Breast epithelium (tissue), 4 donors: ENCODE measurements around the gene SYNGR3. TPM values are rescaled to one million over a fixed set of nuclear protein-coding genes. Genes with fewer than 3 reads are reported as not detected.

Experiments
- DNase-seq, 2 donors: peaks; one replicate each; pipeline ENCODE4 v3.0.0-alpha.2; 2019; ENCODE audit warnings: low spot score in 2 of 2
- H3K27ac ChIP-seq, 2 donors: fragments of 200-600 bp; sonication (generic) in 1 of 2; one replicate each; pipeline ENCODE4 v1.5.1; 2016 to 2019; ENCODE audit warnings: mild to moderate bottlenecking in 1 of 2
- H3K27me3 ChIP-seq, 2 donors: fragments of 200-600 bp; sonication (generic) in 1 of 2; one replicate each; pipeline versions ENCODE4 v1.5.1 to v1.6.0; 2017 to 2019; ENCODE audit warnings: control low read depth in 1 of 2, mild to moderate bottlenecking in 1 of 2
- H3K36me3 ChIP-seq: fragments of 200-600 bp; one replicate; pipeline ENCODE4 v1.5.1; 2019
- H3K4me1 ChIP-seq, 2 donors: fragments of 200-600 bp; sonication (generic); one replicate each; pipeline ENCODE4 v1.5.1; 2016 to 2019; ENCODE audit warnings: control low read depth in 1 of 2
- H3K4me3 ChIP-seq, 3 donors: fragments of 200-600 bp; sonication (generic); 1 replicate in 2 of 3; 2 replicates in 1 of 3; pipeline ENCODE4 v1.5.1; 2016 to 2019; ENCODE audit warnings: mild to moderate bottlenecking in 3 of 3, moderate library complexity in 2 of 3
- H3K9me3 ChIP-seq, 2 donors: fragments of 200-600 bp; sonication (generic) in 1 of 2; one replicate each; pipeline ENCODE4 v1.5.1; 2016 to 2019; ENCODE audit warnings: control low read depth in 1 of 2
- CTCF ChIP-seq, 3 donors: fragments of 450-650 bp; IDR thresholded peaks; one replicate each; pipeline ENCODE4 v1.5.1; 2016 to 2017; ENCODE audit warnings: antibody characterized with exemption in 3 of 3, mild to moderate bottlenecking in 3 of 3, moderate library complexity in 3 of 3
- POLR2A ChIP-seq: fragments of 450-650 bp; IDR thresholded peaks from one replicate; pipeline ENCODE4 v1.6.1; 2016; ENCODE audit warnings: antibody characterized with exemption, mild to moderate bottlenecking, moderate library complexity
- POLR2AphosphoS5 ChIP-seq, 3 donors: sonication (generic); formaldehyde crosslinking; IDR thresholded peaks; one replicate each; pipeline ENCODE4 v1.6.1; 2017; ENCODE audit warnings: antibody characterized with exemption in 3 of 3
- intact Hi-C: fragments of 100-400 bp; cut with DNase I; formaldehyde crosslinking; loops from one replicate; pipeline ENCODE4 v1.15.1; 2023; ENCODE audit warnings: low total_unique reads
- total RNA-seq, 3 donors: library from RNA; depleted of rRNA; stranded (reverse); fragments of >200 nt; gene quantifications; one replicate each; pipeline ENCODE4 v1.1.0, GENCODE V29; 2016

Gene SYNGR3
- total RNA-seq, 3 donors from 2014 or later: 0.44 to 2.0 (median 0.64) TPM

DNA sequence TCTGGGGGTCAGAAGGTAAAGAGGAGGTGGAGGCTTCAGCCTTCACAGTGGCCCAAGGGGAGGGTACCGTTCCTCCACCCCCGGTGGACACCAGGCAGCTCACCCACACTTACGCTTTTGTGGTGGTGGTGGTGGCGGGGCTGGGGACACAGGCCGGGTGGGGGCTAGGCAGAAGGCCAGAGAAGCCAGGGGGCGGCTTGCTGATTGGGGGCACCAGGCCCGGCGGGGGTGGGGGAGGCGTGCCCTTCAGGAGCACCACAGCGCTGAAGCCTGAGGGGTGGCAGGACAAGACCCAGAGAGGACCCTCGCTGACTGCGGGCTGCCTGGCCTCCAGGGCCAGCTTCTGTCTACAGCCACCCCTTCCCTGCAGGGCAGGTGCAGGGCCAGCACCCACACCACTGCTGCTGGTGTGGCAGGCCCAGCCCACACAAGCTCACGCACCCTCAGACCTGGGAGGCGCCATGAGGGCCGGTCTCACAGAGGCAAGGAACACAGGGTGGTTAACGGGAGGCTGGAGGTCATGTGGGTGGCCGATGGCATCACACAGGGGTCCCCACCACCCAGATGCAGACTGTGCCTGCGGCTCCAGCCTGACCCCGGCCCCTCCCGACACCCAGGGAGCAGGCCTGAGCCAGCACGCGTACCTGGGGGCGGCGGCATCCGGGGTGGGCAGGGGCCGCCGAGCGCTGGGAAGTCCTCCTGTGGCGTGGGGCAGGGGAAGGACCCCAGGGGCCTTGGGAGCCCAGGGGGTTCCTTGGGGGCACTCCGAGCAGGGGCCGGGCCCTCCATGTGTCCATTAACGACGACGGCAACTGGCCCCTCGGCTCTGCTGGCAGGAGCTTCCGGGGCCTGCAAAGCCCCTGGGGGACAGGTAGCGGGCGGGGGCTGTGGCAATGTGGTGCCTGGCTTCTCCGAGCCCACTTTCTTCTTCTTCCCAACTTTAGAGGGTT lies 9.4 kb downstream of the SYNGR3 start:
- H3K27ac ChIP-seq: peak overlapping the region in 1 of 2 donors; percentile 12
- H3K9me3 ChIP-seq: no peaks in the 10 kb centered on the region
- no peaks in the 10 kb centered on the region for H3K27me3 ChIP-seq
- peaks cover 1 to 3% of the 10 kb centered on the region in 2 donors for H3K4me1 ChIP-seq
- TF ChIP-seq POLR2AphosphoS5 (IDR thresholded peaks at IDR 0.05) (no peak), POLR2A (no peak), CTCF (IDR thresholded peaks at IDR 0.05) (no peak)
- intact Hi-C loops: no loop called here
- no peak overlapping the region for H3K4me3 ChIP-seq
- peaks cover 12% of the 10 kb centered on the region for H3K36me3 ChIP-seq
- DNase-seq: no peak

GRCh38 chr16:1999866-2000514 lies 10.2 kb downstream of the SYNGR3 start:
- intact Hi-C loops: no loop called here
- TF ChIP-seq POLR2AphosphoS5 (IDR thresholded peaks at IDR 0.05) (no peak), CTCF (IDR thresholded peaks at IDR 0.05) (no peak), POLR2A (no peak)
- no peak overlapping the region for H3K27ac ChIP-seq
- H3K4me3 ChIP-seq: no peak overlapping the region
- H3K36me3 ChIP-seq: peaks cover 12% of the 10 kb centered on the region
- H3K27me3 ChIP-seq: no peaks in the 10 kb centered on the region
- DNase-seq: no peak
- peaks cover 4 to 7% of the 10 kb centered on the region in 2 donors for H3K4me1 ChIP-seq
- H3K9me3 ChIP-seq: no peaks in the 10 kb centered on the region

- intact Hi-C loops: no loop called here
- Histone ChIP-seq H3K9me3 (no peaks in the 10 kb centered on the region), H3K36me3 (peaks cover 12% of the 10 kb centered on the region), H3K4me1 (peaks cover 4 to 16% of the 10 kb centered on the region in 2 donors), H3K27ac (no peak overlapping the region), H3K27me3 (no peaks in the 10 kb centered on the region), H3K4me3 (no peak overlapping the region)
- DNase-seq: no peak
- TF ChIP-seq CTCF (IDR thresholded peaks at IDR 0.05) (no peak), POLR2A (no peak), POLR2AphosphoS5 (IDR thresholded peaks at IDR 0.05) (no peak)
These were observed 11.3 kb downstream of the SYNGR3 start for GRCh38 chr16:2001035-2001434.

- H3K27me3 ChIP-seq: no peaks in the 10 kb centered on the region
- H3K36me3 ChIP-seq: peaks cover 12% of the 10 kb centered on the region
- H3K9me3 ChIP-seq: no peaks in the 10 kb centered on the region
- DNase-seq: no peak
- peaks cover 4 to 16% of the 10 kb centered on the region in 2 donors for H3K4me1 ChIP-seq
- no peak overlapping the region for H3K27ac ChIP-seq
- TF ChIP-seq POLR2A: no peak
- TF ChIP-seq POLR2AphosphoS5 (IDR thresholded peaks at IDR 0.05): no peak
- TF ChIP-seq CTCF (IDR thresholded peaks at IDR 0.05): no peak
- H3K4me3 ChIP-seq: no peak overlapping the region
- intact Hi-C loops: no loop called here
These were observed 11.9 kb downstream of the SYNGR3 start for GRCh38 chr16:2001456-2002355.
